Caco-2 (cell line): ENCODE results near the gene ADRA2A. TPM values are rescaled to one million over a fixed set of nuclear protein-coding genes. Genes with fewer than 3 reads are reported as not detected.

ENCODE experiments used
- BruUV-seq: library from RNA; stranded (reverse); fragments of 400-500 nt; replicated peaks from 2 replicates; lab custom pipeline; 2021; lab: Mats Ljungman, UMichigan
- CTCF ChIA-PET: fragments of 300-600 bp; sonication (Branson Sonifier 250); formaldehyde crosslinking; loops from one replicate; lab custom pipeline; 2022; ENCODE audit warnings: antibody characterized with exemption; lab: Charles Lee
- POLR2A ChIA-PET: fragments of 300-600 bp; sonication (Branson Sonifier 250); formaldehyde crosslinking; loops from one replicate; lab custom pipeline; 2022; ENCODE audit warnings: antibody characterized with exemption; lab: Charles Lee
- DNase-seq, 2 experiments: peaks; one replicate each; pipeline versions ENCODE4 v3.0.0 to v3.0.0-alpha.2; 2020 to 2022
- H3K27me3 ChIP-seq: replicated peaks from 2 replicates; pipeline ENCODE4 v1.6.0; 2011; ENCODE audit warnings: low read length; ENCODE audit not compliant: control insufficient read depth, insufficient read depth
- H3K36me3 ChIP-seq: 2 replicates; pipeline ENCODE4 v1.5.1; 2011; ENCODE audit warnings: low read length; ENCODE audit not compliant: control insufficient read depth, insufficient read depth
- H3K4me1 ChIP-seq: fragments of 250-450 bp; sonication (Bioruptor Pico); 2 replicates; pipeline ENCODE4 v1.5.1; 2020; ENCODE audit warnings: mild to moderate bottlenecking
- H3K4me3 ChIP-seq: 2 replicates; pipeline ENCODE4 v1.5.1; 2011; ENCODE audit warnings: low read depth, mild to moderate bottlenecking, control low read depth, low read length
- H3K9me3 ChIP-seq: fragments of 250-450 bp; sonication (Bioruptor Pico); 2 replicates; pipeline ENCODE4 v1.5.1; 2020; ENCODE audit warnings: mild to moderate bottlenecking, moderate library complexity
- H3K27ac Mint-ChIP-seq: one replicate; pipeline ENCODE4 v1.8.0; 2022; ENCODE audit warnings: mixed read lengths; ENCODE audit not compliant: unreplicated experiment
- H3K27me3 Mint-ChIP-seq: one replicate; pipeline ENCODE4 v1.8.0; 2022; ENCODE audit warnings: mixed read lengths; ENCODE audit not compliant: insufficient read depth, unreplicated experiment
- H3K36me3 Mint-ChIP-seq: one replicate; pipeline ENCODE4 v1.8.0; 2022; ENCODE audit warnings: mild to moderate bottlenecking, mixed read lengths; ENCODE audit not compliant: insufficient read depth, unreplicated experiment
- H3K4me1 Mint-ChIP-seq: one replicate; pipeline ENCODE4 v1.8.0; 2022; ENCODE audit warnings: low read depth, mixed read lengths; ENCODE audit not compliant: unreplicated experiment
- H3K4me3 Mint-ChIP-seq: one replicate; pipeline ENCODE4 v1.8.0; 2022; ENCODE audit warnings: mild to moderate bottlenecking, moderate library complexity, mixed read lengths; ENCODE audit not compliant: unreplicated experiment
- H3K9me3 Mint-ChIP-seq: one replicate; pipeline ENCODE4 v1.8.0; 2022; ENCODE audit warnings: mixed read lengths; ENCODE audit not compliant: unreplicated experiment
- CTCF ChIP-seq, 2 experiments: fragments of 200-600 bp in 1 of 2; IDR thresholded peaks; 1 replicate in 1 of 2; 2 replicates in 1 of 2; pipeline versions ENCODE4 v1.5.1 to v1.8.0; 2011 to 2022; ENCODE audit warnings: antibody characterized with exemption in 1 of 2, control low read depth in 1 of 2, inconsistent platforms in 1 of 2, low read depth in 1 of 2, low read length in 1 of 2, mild to moderate bottlenecking in 1 of 2, moderate library complexity in 1 of 2; ENCODE audit not compliant: insufficient read depth in 1 of 2, severe bottlenecking in 1 of 2, unreplicated experiment in 1 of 2
- intact Hi-C: fragments of 100-400 bp; cut with micrococcal nuclease; formaldehyde crosslinking; loops from one replicate; pipeline ENCODE4 v1.10.0; 2022; ENCODE audit not compliant: unreplicated experiment
- total RNA-seq: library from RNA; stranded (reverse); gene quantifications from 2 replicates; pipeline ENCODE4 v1.2.3, GENCODE V29; 2022

ADRA2A gene
- total RNA-seq, 1 experiment from 2014 or later = 0.70 TPM

- CTCF ChIA-PET = no interaction called here
- Mint-ChIP-seq H3K4me1 (no peaks in the 10 kb centered on the region), H3K9me3 (no peaks in the 10 kb centered on the region), H3K27me3 (peaks cover 14% of the 10 kb centered on the region), H3K36me3 (no peaks in the 10 kb centered on the region), H3K4me3 (no peak overlapping the region), H3K27ac (no peak overlapping the region)
- POLR2A ChIA-PET = no interaction called here
- no peak for TF ChIP-seq CTCF (IDR thresholded peaks at IDR 0.05; ENCODE audit: insufficient read depth in 1 of 2, low read depth in 1 of 2, low read length in 1 of 2, severe bottlenecking in 1 of 2, unreplicated experiment in 1 of 2)
- no peaks in the 10 kb centered on the region for H3K9me3 ChIP-seq
- intact Hi-C loops = no loop called here
- DNase-seq = no peak
- H3K27me3 ChIP-seq = no peaks in the 10 kb centered on the region; the same call in 1 of the 2 replicates
- H3K36me3 ChIP-seq = no peaks in the 10 kb centered on the region
- no peak overlapping the region for H3K4me3 ChIP-seq
- H3K4me1 ChIP-seq = no peaks in the 10 kb centered on the region
- no TSS peak for BruUV-seq
Measured at GRCh38 chr10:111117528-111118277, 40.9 kb downstream of the ADRA2A start.

GRCh38 chr10:111118758-111119157 lies 41.9 kb downstream of the ADRA2A start:
- no peak for DNase-seq
- ChIA-PET CTCF (no interaction called here), POLR2A (no interaction called here)
- Mint-ChIP-seq H3K9me3 (no peaks in the 10 kb centered on the region), H3K4me3 (no peak overlapping the region), H3K27ac (no peak overlapping the region), H3K4me1 (no peaks in the 10 kb centered on the region), H3K27me3 (peaks cover 14% of the 10 kb centered on the region), H3K36me3 (no peaks in the 10 kb centered on the region)
- Histone ChIP-seq H3K4me3 (no peak overlapping the region), H3K9me3 (no peaks in the 10 kb centered on the region), H3K4me1 (no peaks in the 10 kb centered on the region), H3K36me3 (no peaks in the 10 kb centered on the region), H3K27me3 (no peaks in the 10 kb centered on the region; the same call in 1 of the 2 replicates)
- intact Hi-C loops = no loop called here
- TF ChIP-seq CTCF (IDR thresholded peaks at IDR 0.05; ENCODE audit: insufficient read depth in 1 of 2, low read depth in 1 of 2, low read length in 1 of 2, severe bottlenecking in 1 of 2, unreplicated experiment in 1 of 2) = no peak
- no TSS peak for BruUV-seq

- TF ChIP-seq CTCF (IDR thresholded peaks at IDR 0.05; ENCODE audit: insufficient read depth in 1 of 2, low read depth in 1 of 2, low read length in 1 of 2, severe bottlenecking in 1 of 2, unreplicated experiment in 1 of 2) = no peak
- no peaks in the 10 kb centered on the region for H3K4me1 Mint-ChIP-seq
- H3K4me3 Mint-ChIP-seq = no peak overlapping the region
- no peak overlapping the region for H3K4me3 ChIP-seq
- no peaks in the 10 kb centered on the region for H3K9me3 ChIP-seq
- ChIA-PET POLR2A (no interaction called here), CTCF (no interaction called here)
- DNase-seq = no peak
- H3K27me3 Mint-ChIP-seq = peaks cover 16% of the 10 kb centered on the region
- H3K27me3 ChIP-seq = no peaks in the 10 kb centered on the region; the same call in 1 of the 2 replicates
- H3K27ac Mint-ChIP-seq = no peak overlapping the region
- no peaks in the 10 kb centered on the region for H3K4me1 ChIP-seq
- no peaks in the 10 kb centered on the region for H3K36me3 ChIP-seq
- H3K9me3 Mint-ChIP-seq = no peaks in the 10 kb centered on the region
- no peaks in the 10 kb centered on the region for H3K36me3 Mint-ChIP-seq
- intact Hi-C loops = no loop called here
- no TSS peak for BruUV-seq
Measured at GRCh38 chr10:111119637-111120036, 42.8 kb downstream of the ADRA2A start.
